ENCODE measurements around the gene B3GAT3. TPM values are rescaled to one million over a fixed set of nuclear protein-coding genes. Genes with fewer than 3 reads are reported as not detected.

Gene B3GAT3
- total and polyA plus RNA-seq, 10 donors = 25.2 to 65.7 (median 39.8) TPM

DNA sequence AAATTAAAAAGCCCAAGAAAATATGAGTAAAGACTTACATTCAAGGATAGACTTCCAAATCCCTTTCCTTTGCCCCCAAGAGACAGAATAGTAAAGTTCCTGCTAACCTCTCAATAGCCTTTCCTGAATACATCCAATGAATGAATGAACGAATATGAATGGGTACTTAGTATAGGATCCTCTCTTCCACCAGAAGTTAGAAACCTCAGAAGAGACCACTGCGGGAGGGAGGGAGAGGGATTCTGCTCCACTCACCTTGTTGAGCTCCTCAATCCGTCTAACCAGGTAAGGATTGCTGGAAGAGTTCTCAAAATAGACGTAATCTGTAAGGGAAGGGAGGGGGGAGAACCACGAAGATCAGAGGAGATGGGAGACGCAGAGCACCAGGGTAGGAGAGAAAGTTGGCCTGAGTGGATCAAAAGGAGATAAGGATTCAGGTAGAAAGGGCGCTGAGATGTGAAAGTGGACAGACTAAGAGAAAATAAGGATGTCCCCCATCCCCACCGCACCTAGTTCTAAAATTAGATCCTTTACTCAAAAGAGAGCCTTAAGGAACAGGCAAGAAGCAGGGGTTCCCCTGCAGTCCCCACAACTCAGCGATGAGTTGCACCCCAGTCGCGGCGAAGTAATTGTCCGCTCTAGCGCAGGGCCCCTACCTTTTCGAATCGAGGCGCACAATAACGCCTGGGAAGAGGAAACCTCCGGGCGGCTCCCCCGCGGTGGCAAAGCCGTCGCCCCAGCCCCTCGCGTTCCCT lies 21.2 kb downstream of the B3GAT3 start:
- peaks cover 0 to 69% (median 43%) of the 10 kb centered on the region in 6 donors for H3K36me3 ChIP-seq
- H3K27ac ChIP-seq = peak overlapping the region; percentile 92 to 99 (median 98)
- intact Hi-C loops (cut with DNase I; ENCODE audit: low total_unique reads) = no loop called here
- DNase-seq = no peak
- no peaks in the 10 kb centered on the region for H3K27me3 ChIP-seq (replicated peaks in 1 of 7)
- TF ChIP-seq POLR2AphosphoS5 (IDR thresholded peaks at IDR 0.05) = no peak
- TF ChIP-seq, protein P1, sequence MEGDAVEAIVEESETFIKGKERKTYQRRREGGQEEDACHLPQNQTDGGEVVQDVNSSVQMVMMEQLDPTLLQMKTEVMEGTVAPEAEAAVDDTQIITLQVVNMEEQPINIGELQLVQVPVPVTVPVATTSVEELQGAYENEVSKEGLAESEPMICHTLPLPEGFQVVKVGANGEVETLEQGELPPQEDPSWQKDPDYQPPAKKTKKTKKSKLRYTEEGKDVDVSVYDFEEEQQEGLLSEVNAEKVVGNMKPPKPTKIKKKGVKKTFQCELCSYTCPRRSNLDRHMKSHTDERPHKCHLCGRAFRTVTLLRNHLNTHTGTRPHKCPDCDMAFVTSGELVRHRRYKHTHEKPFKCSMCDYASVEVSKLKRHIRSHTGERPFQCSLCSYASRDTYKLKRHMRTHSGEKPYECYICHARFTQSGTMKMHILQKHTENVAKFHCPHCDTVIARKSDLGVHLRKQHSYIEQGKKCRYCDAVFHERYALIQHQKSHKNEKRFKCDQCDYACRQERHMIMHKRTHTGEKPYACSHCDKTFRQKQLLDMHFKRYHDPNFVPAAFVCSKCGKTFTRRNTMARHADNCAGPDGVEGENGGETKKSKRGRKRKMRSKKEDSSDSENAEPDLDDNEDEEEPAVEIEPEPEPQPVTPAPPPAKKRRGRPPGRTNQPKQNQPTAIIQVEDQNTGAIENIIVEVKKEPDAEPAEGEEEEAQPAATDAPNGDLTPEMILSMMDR (IDR thresholded peaks at IDR 0.05 in 8 of 11, conservative IDR thresholded peaks at IDR 0.05 in 3 of 11) = no peak
- no peak for TF ChIP-seq POLR2A (IDR thresholded peaks at IDR 0.05)
- H3K9me3 ChIP-seq = no peaks in the 10 kb centered on the region
- peak overlapping the region; percentile 90 to 98 (median 92) for H3K4me3 ChIP-seq
- 0 to 1% (median 1%) methylated on average over 16 to 26 of the region's 26 CpGs for WGBS, 5 donors
- H3K4me1 ChIP-seq = peaks cover 19 to 76% (median 48%) of the 10 kb centered on the region in 6 donors

- H3K9me3 ChIP-seq = no peaks in the 10 kb centered on the region
- H3K27me3 ChIP-seq (replicated peaks in 1 of 7) = no peaks in the 10 kb centered on the region
- peaks cover 19 to 73% (median 48%) of the 10 kb centered on the region in 6 donors for H3K4me1 ChIP-seq
- peak overlapping the region; percentile 92 to 99 (median 98) for H3K27ac ChIP-seq
- H3K36me3 ChIP-seq = peaks cover 0 to 69% (median 43%) of the 10 kb centered on the region in 6 donors
- peak overlapping the region; percentile 90 to 98 (median 92) for H3K4me3 ChIP-seq
- intact Hi-C loops (cut with DNase I; ENCODE audit: low total_unique reads) = loop anchor here (10.0 kb wide), 1 partner anchor 75 kb away; the partner anchor contains the start of genes LBHD1, UBXN1 and UQCC3
- no peak for TF ChIP-seq POLR2A (IDR thresholded peaks at IDR 0.05)
- TF ChIP-seq, protein P1 (IDR thresholded peaks at IDR 0.05 in 8 of 11, conservative IDR thresholded peaks at IDR 0.05 in 3 of 11) = no peak
- TF ChIP-seq POLR2AphosphoS5 (IDR thresholded peaks at IDR 0.05) = no peak
- WGBS, 5 donors = 33 to 61% (median 46%) methylated on average over 5 of the region's 5 CpGs
- no peak for DNase-seq
Measured at GRCh38 chr11:62599901-62600300, 21.9 kb downstream of the B3GAT3 start.

DNA sequence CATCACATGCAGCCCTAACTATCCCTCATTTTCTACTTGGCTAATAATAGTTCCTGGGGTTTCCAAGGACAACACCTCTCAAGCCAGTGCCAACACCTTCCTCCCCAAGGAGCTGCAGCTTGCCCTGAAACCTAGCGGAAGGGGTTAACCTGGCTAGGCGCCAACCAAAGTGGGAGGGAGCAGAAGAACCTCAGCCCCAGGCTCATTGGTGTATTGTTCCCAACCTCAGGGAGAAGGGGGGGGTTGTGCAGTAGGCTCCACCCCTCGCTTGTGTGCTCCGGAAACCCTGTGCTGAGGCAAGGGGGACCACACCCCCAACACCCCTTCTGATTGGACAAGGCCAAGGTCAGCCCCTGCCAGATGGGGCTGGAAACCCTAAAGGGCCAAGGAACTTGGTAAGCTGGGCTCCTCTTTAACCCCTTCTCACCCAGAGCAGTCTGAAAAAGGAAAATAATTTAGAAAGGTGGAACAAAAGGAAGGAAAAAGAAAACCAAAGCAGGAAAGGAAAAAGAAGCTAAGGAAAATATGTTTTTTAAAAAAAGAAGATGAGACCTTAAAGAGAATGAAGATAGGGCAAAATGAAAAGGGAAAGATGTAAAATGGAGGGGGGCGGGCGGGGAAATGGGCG lies 22.6 kb downstream of the B3GAT3 start:
- Histone ChIP-seq H3K36me3 (peaks cover 0 to 69% (median 46%) of the 10 kb centered on the region in 6 donors), H3K9me3 (no peaks in the 10 kb centered on the region), H3K4me1 (peaks cover 19 to 74% (median 48%) of the 10 kb centered on the region in 6 donors), H3K27me3 (replicated peaks in 1 of 7) (no peaks in the 10 kb centered on the region), H3K27ac (peak overlapping the region; percentile 92 to 99 (median 98)), H3K4me3 (peak overlapping the region in 7 of 8 donors; percentile 91 to 98 (median 93))
- intact Hi-C loops (cut with DNase I; ENCODE audit: low total_unique reads) = loop anchor here (10.0 kb wide), 1 partner anchor 76 kb away; the partner anchor contains the start of genes LBHD1, UBXN1 and UQCC3
- TF ChIP-seq, protein P1 (IDR thresholded peaks at IDR 0.05 in 8 of 11, conservative IDR thresholded peaks at IDR 0.05 in 3 of 11) = no peak
- peak; percentile 67 to 90 (median 84) for TF ChIP-seq POLR2AphosphoS5 (IDR thresholded peaks at IDR 0.05)
- peak; percentile 96 for DNase-seq
- 24 to 33% (median 29%) methylated on average over 7 of the region's 7 CpGs for WGBS, 5 donors
